Smooth muscle cell of the brain vasculature (primary cell): ENCODE data around the gene CACNA1D.

Experiments
- DNase-seq: peaks from one replicate; pipeline ENCODE4 v3.0.0-alpha.2; 2012; ENCODE audit warnings: low read depth, low spot score

Gene CACNA1D

DNA sequence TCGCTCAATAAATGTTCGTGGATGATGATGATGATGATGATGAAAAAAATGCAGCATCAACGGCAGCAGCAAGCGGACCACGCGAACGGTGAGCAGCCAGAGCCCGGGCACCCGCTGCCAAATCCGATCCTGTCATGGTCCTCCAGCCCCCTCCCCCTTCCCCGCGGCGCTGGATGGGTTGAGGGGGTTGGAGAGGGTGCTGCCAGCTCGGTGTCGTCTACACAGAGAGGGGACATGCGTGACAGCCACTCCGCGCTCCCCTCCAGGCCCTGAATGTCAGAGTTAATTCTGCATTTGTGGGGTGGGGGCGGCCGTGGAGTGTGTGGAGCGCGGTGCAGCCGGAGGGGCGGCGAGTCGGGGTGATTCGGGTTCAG, 722 bp downstream of the CACNA1D start:
- no peak for DNase-seq

DNA sequence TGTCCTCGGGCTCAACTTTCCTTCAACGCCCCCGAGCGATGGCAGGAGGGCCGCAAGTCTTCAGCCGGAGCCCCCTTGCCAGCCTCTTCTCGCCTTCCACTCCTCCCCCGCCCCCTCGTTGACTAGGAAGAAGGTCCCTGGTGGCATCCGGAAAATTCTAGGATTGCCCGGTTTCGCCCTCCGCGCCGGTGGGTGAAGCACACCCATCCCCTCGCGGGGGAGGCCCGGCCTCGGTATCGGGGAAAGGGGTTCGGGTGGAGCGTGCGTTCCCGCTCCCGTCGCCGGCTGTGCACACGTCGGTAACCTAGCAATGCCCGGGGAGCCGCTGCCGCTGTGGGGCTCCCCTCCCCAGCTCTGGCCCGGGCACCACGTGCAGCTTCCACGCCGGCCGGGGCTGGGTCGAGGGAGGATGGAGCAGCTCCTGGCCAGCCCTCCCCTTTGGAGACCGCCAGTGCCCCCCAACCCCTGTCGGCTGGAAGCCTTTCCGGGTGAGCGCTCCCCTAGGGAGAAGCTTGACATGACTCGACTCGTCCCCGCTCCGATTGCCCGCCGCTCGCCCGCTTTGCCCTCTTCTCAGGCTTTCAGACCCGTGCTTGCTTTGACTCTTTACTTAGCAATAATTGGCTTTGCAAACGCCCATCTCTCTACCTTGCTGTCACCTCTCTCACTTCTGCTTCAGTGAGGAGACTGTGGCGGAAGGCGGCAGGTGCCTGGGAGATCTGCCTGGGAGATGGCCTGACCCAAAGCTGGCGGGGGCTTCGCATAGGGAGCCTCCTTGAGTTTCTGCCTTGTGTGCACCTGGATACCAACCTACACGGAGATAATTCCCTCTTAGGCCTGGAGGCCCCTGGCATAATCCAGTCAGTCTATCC, 1.3 kb downstream of the CACNA1D start:
- DNase-seq = no peak

DNA sequence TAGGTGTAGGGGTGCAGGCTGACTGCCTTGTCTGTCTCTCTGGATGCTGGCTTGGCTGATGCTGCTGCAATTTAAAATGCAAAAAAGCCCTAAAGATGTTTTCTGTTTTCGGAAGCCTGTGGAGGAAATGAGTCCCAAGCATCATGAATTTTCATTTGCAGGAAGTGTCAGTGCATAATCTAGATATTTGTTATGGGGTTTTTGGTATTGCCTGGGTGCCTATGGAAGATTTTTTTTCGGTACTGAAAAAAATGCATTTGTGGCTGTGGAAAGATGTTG, 1.9 kb downstream of the CACNA1D start:
- DNase-seq = no peak

GRCh38 chr3:53496984-53497383, 2.6 kb downstream of the CACNA1D start:
- no peak for DNase-seq

- no peak for DNase-seq
These were observed 4.6 kb downstream of the CACNA1D start for GRCh38 chr3:53498806-53499641.

- no peak for DNase-seq
These were observed 5.9 kb downstream of the CACNA1D start for GRCh38 chr3:53500165-53500777.

DNA sequence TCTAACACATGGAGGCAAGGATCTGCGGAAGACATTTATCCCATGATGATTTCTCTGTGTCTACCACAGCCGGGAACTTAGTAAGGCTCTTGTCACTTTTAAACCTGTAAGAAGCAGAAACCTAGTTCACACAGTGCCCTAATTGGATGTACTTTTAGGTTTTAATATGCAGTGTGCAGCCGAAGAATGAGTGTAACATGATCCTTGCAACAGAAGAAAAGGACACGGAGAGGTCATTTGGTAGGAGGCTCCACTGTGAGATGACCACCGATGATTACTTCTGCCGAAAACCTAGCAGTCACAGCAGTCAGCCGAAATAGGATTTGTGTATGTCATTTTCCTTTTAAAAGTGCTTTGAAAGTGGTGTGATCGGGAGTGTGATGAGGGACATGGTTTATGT, 6.8 kb downstream of the CACNA1D start:
- no peak for DNase-seq

GRCh38 chr3:53502737-53503136, 8.3 kb downstream of the CACNA1D start:
- DNase-seq = no peak

DNA sequence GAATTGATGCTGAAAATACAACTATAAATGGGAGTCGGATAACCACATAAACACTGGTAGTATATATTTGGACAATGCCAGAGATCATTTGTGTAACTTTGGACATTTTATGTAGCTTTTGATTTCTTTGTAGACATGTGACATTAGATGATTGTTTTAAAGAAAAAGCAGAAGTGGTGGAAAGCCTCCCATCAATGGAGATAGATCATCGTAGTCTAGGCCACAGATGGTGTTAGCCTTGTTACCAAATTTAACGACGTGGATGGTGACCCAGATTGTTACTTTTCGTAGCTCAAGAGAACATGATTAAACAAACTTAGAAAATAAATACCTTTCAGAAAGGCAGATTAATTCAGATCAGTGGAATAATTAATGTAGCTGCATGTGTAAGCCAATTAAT, 8.8 kb downstream of the CACNA1D start:
- no peak for DNase-seq

DNA sequence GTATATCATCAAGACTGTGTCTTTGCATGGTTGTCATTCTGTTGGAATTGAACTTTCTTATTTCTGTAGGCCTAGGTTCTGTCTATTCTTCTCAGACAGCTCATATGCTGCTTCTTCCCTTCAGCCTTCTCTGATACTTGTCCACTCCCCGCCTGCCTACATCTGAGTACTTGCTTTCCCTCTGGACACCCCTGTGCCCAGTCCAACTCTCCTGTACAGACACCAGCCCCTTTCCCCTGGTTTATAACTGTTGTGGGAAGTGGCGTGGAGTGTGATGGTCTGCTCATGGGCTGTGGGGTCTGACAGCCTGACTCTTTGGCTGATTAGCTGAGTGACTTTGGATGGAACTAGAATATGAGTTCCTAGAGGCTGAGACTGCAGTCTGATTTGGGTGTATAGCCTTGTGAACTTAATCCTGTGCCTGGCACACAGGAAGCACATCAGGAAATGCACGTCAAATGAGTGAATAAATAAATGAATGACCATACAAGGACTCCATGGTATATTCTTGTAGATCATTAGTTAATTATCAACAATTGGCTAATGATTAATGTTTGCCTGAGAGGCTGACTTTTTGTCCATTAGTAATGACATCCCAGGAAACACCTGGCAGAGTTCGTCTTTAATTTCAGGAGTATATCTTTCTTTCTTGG, 11.8 kb downstream of the CACNA1D start:
- no peak for DNase-seq

- no peak for DNase-seq
These were observed 12.3 kb downstream of the CACNA1D start for GRCh38 chr3:53506763-53507145.

GRCh38 chr3:53509494-53509893, 15.1 kb downstream of the CACNA1D start:
- no peak for DNase-seq

DNA sequence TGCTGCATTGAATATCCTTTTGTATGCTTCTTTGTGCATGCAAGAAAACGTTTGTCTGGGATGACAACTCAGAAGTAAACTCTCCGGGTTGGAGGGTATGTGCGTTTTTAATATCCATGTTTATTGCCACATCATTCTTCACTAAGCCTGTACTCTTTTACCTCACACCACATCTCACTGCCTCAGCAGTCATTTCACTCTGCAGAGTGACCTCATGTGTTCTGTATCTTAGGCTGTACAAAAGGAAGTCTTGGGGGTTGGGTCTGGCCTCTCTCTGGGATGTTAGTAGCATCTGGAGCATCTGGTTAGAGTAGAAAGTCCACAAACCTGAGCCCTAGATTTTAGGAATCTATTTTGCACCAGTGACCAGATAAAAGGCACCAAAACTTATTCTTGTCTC, 16.1 kb downstream of the CACNA1D start:
- no peak for DNase-seq

DNA sequence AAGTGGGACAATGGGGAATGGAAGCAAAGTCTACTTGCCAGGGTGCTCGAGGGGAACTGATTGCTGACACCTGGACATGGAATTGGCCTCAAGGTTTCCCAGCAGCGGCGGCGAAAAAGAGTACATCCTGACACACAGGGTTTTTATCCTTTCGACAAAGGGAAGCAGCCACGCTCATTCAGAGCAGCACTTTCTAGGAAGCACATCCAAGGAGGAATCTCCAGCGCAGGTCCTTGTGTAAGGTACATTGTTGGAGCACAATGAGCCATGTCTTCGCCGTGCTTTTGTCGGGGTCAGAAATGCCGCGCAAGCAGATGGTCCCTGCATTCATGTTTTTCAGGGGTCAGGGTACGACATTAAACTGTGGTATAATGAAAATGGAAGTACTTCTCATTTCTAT, 16.8 kb downstream of the CACNA1D start:
- DNase-seq = no peak

- no peak for DNase-seq
These were observed 19.3 kb downstream of the CACNA1D start for GRCh38 chr3:53513556-53514190.

DNA sequence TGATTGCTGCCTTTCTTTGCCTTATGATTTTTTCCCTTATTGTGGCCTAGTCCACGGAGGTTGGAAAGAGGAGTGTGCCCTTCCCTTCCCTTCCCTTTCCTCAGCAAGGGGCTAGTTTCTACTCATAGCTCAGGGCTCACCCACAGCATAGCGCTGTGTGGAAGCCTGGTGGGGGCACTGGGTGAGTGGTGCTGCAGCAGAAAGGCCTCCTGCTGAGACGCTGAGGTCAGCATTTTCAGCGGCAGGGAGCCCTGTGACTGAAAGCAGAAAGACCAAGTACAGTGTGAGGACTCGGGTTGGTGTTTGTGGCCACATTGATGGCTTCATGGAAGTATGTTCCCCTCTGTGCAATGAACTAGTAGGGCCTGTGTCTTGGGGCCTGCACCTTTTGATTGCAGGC, 21.9 kb downstream of the CACNA1D start:
- no peak for DNase-seq

- no peak for DNase-seq
These were observed 24.1 kb downstream of the CACNA1D start for GRCh38 chr3:53518495-53518981.

DNA sequence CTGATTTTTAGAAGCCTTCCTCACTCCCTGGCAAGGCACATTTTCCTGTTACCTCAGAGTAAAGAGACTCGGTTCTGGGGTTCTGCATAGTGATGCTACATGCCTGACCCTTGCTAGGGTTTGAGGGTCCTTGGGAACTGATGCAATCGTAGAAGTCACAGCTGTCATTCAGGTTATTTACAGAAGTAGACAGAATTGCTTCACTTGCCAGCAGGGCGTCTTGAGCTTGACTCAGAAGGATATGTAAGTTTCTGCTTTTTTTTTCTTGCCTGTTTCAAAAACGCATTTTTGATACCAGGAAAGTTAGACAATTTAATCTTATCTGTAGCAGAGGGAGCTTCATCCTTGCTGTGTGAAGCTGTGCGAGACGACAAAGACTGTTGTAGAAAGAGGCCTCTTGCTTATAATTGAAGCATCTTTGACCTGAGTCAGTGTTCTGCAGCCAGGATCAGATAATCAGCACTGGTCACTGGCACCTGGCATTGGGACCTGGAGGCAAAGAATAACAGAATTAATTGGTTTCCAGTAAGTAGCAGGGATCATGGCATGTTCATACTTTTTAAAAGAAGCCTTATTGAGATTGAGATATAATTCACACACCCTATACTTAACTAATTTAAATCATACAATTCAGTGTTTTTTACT, 24.8 kb downstream of the CACNA1D start:
- no peak for DNase-seq

- no peak for DNase-seq
These were observed 28.9 kb downstream of the CACNA1D start for GRCh38 chr3:53523346-53523745.

DNA sequence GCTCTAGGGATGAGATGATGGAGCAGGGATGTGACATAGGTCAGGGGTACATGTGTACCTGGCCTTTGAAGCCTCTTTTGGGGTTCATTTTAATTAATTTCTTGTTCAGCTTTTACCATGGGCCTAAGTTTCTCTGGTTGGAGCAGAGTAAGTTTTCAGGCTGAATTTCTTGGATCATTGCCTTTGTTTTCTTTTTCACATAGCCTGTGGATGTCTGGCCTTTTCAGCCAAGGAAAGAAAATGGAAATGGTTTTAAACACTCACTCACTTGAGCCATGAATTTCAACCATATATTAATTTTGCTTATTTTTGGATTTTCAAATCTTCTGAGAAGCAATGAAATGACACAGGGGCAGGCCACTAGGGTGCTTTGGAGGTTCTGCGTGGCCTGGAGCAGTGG, 30.2 kb downstream of the CACNA1D start:
- DNase-seq = no peak
